ENCODE results near the gene CAMK1. TPM values are rescaled to one million over a fixed set of nuclear protein-coding genes. Genes with fewer than 3 reads are reported as not detected.

The CAMK1 gene
- 36.9 and 44.1 TPM in 2 replicates for total RNA-seq (2014; rRNA removed; shearing (Covaris generic))
- polyA plus RNA-seq (2015; cell fraction: cytosol; rRNA removed) = 24.3 and 27.4 TPM in 2 replicates
- polyA plus RNA-seq (2015; cell fraction: nucleus; rRNA removed) = 15.5 and 15.8 TPM in 2 replicates

GRCh38 chr3:9769426-9770275 lies at the start of gene CAMK1:
Gene CAMK1, minus strand, starts transcription at chr3:9769947. Its CDS starts 2,198 bp downstream, at chr3:9767749.
- DNase-seq (ENCODE audit: low read depth) = peak; percentile 58

GRCh38 chr3:9818666-9819335 lies 49.1 kb upstream of the CAMK1 start:
- DNase-seq (ENCODE audit: low read depth) = no peak

- DNase-seq (ENCODE audit: low read depth) = no peak
Measured at GRCh38 chr3:9817436-9817835, 47.7 kb upstream of the CAMK1 start.

GRCh38 chr3:9815986-9816385 lies 46.2 kb upstream of the CAMK1 start:
- no peak for DNase-seq (ENCODE audit: low read depth)

- DNase-seq (ENCODE audit: low read depth) = no peak
Measured at GRCh38 chr3:9812870-9813483, 43.2 kb upstream of the CAMK1 start.

- no peak for DNase-seq (ENCODE audit: low read depth)
Measured at GRCh38 chr3:9810846-9811245, 41.1 kb upstream of the CAMK1 start.

- DNase-seq (ENCODE audit: low read depth) = no peak
Measured at GRCh38 chr3:9810433-9810770, 40.7 kb upstream of the CAMK1 start.

- DNase-seq (ENCODE audit: low read depth) = peak; percentile 29
Measured at GRCh38 chr3:9809615-9810432, 40.1 kb upstream of the CAMK1 start, which contains the start of gene TTLL3. Gene TTLL3, plus strand, starts transcription at chr3:9810262. Its CDS starts 400 bp downstream, at chr3:9810662.

GRCh38 chr3:9809239-9809614 lies 39.5 kb upstream of the CAMK1 start:
- DNase-seq (ENCODE audit: low read depth) = no peak

GRCh38 chr3:9808345-9809037 lies 38.7 kb upstream of the CAMK1 start:
- DNase-seq (ENCODE audit: low read depth) = peak; percentile 59

GRCh38 chr3:9807981-9808344 lies 38.2 kb upstream of the CAMK1 start:
- DNase-seq (ENCODE audit: low read depth) = no peak

- DNase-seq (ENCODE audit: low read depth) = no peak
Measured at GRCh38 chr3:9806688-9807589, 37.2 kb upstream of the CAMK1 start.

GRCh38 chr3:9806137-9806536 lies 36.4 kb upstream of the CAMK1 start:
- no peak for DNase-seq (ENCODE audit: low read depth)

GRCh38 chr3:9804996-9805395 lies 35.2 kb upstream of the CAMK1 start:
- DNase-seq (ENCODE audit: low read depth) = no peak

GRCh38 chr3:9803494-9803893 lies 33.7 kb upstream of the CAMK1 start:
- DNase-seq (ENCODE audit: low read depth) = no peak

- DNase-seq (ENCODE audit: low read depth) = no peak
Measured at GRCh38 chr3:9800529-9800928, 30.8 kb upstream of the CAMK1 start.

- no peak for DNase-seq (ENCODE audit: low read depth)
Measured at GRCh38 chr3:9797196-9797945, 27.6 kb upstream of the CAMK1 start.

- DNase-seq (ENCODE audit: low read depth) = no peak
Measured at GRCh38 chr3:9795207-9795606, 25.5 kb upstream of the CAMK1 start.

GRCh38 chr3:9794400-9794799 lies 24.7 kb upstream of the CAMK1 start:
- no peak for DNase-seq (ENCODE audit: low read depth)

Data from HT1080 (cell line).